Neural progenitor cell (in vitro differentiated cells): ENCODE data around the gene NHLRC4.

Experiments
- EZH2 ChIP-seq: fragments of 200-600 bp; sonication (generic); IDR thresholded peaks from 2 replicates; pipeline ENCODE4 v1.6.1; 2017; ENCODE audit warnings: antibody characterized with exemption, mild to moderate bottlenecking, moderate library complexity
- TF ChIP-seq, protein P1 (sequence below): fragments of 200-600 bp; sonication (generic); IDR thresholded peaks from 2 replicates; pipeline ENCODE4 v1.5.1; 2017; ENCODE audit warnings: antibody characterized with exemption, mild to moderate bottlenecking

DNA sequence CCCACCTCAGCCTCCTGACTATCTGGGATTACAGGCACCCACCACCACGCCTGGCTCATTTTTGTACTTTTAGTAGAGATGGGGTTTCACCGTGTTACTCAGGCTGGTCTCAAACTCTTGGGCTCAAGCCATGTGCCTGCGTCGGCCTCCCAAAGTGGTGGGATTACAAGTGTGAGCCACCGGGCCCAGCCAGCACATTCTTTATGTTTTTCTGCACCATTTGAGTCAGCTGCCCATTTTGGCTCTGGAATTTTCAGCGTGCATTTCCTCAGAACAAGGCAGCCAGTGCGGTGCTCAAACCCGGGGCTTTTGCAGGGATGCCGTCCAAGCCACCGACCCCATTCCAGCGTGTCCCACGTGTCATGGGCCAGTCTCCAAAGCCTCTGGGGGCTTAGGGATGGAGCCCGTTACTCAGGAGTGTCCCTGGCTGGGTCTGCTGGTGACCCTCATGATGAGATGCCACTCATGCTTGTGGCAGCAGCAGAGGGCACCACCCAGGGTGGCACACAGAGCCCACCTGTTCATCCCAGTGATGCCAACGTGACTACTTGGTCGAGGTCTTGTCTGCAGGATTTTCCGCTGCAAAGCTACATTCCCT lies 19.3 kb downstream of the NHLRC4 start:
- TF ChIP-seq, protein P1, sequence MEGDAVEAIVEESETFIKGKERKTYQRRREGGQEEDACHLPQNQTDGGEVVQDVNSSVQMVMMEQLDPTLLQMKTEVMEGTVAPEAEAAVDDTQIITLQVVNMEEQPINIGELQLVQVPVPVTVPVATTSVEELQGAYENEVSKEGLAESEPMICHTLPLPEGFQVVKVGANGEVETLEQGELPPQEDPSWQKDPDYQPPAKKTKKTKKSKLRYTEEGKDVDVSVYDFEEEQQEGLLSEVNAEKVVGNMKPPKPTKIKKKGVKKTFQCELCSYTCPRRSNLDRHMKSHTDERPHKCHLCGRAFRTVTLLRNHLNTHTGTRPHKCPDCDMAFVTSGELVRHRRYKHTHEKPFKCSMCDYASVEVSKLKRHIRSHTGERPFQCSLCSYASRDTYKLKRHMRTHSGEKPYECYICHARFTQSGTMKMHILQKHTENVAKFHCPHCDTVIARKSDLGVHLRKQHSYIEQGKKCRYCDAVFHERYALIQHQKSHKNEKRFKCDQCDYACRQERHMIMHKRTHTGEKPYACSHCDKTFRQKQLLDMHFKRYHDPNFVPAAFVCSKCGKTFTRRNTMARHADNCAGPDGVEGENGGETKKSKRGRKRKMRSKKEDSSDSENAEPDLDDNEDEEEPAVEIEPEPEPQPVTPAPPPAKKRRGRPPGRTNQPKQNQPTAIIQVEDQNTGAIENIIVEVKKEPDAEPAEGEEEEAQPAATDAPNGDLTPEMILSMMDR = no peak
- no peak for TF ChIP-seq EZH2
